PFSK-1 (cell line): ENCODE results near the gene DGKB.

ENCODE experiments used
- FOXP2 ChIP-seq: optimal IDR thresholded peaks from 2 replicates; pipeline ENCODE3; 2011; ENCODE audit warnings: borderline replicate concordance, control low read depth, inconsistent platforms; ENCODE audit not compliant: insufficient read depth; ENCODE audit errors: extremely low read length, extremely low read depth
- POLR2AphosphoS5 ChIP-seq: IDR thresholded peaks from 2 replicates; pipeline ENCODE4 v1.6.1; 2012; ENCODE audit warnings: low read depth, mild to moderate bottlenecking, control low read depth, low read length, moderate library complexity
- REST ChIP-seq, 2 experiments: IDR thresholded peaks; 2 replicates each; pipeline versions ENCODE4 v1.6.1 to v1.8.0; 2011 to 2012; ENCODE audit warnings: low read depth in 2 of 2, low read length in 2 of 2, control low read depth in 1 of 2, inconsistent platforms in 1 of 2, mild to moderate bottlenecking in 1 of 2, moderate library complexity in 1 of 2; ENCODE audit not compliant: insufficient read depth in 1 of 2
- SIN3A ChIP-seq: IDR thresholded peaks from 2 replicates; pipeline ENCODE4 v1.6.1; 2012; ENCODE audit warnings: mild to moderate bottlenecking, low read length, moderate library complexity, borderline replicate concordance; ENCODE audit not compliant: insufficient read depth
- TAF1 ChIP-seq: IDR thresholded peaks from 2 replicates; pipeline ENCODE4 v1.6.1; 2012; ENCODE audit warnings: low read length, control low read depth, borderline replicate concordance; ENCODE audit not compliant: insufficient read depth

DGKB gene

GRCh38 chr7:14576578-14576977 is 326.0 kb downstream of the DGKB start:
- TF ChIP-seq POLR2AphosphoS5 (no peak), REST (IDR thresholded peaks at IDR 0.05; ENCODE audit: insufficient read depth in 1 of 2, low read depth in 2 of 2, low read length in 2 of 2) (no peak), SIN3A (no peak), FOXP2 (no peak)

GRCh38 chr7:14570750-14571607 is 331.6 kb downstream of the DGKB start:
- TF ChIP-seq SIN3A: no peak
- no peak for TF ChIP-seq TAF1
- TF ChIP-seq REST (IDR thresholded peaks at IDR 0.05; ENCODE audit: insufficient read depth in 1 of 2, low read depth in 2 of 2, low read length in 2 of 2): no peak
- TF ChIP-seq FOXP2: no peak
- TF ChIP-seq POLR2AphosphoS5: no peak

GRCh38 chr7:14552060-14552459 is 350.5 kb downstream of the DGKB start:
- TF ChIP-seq FOXP2 (no peak), SIN3A (no peak), TAF1 (no peak), POLR2AphosphoS5 (no peak), REST (IDR thresholded peaks at IDR 0.05; ENCODE audit: insufficient read depth in 1 of 2, low read depth in 2 of 2, low read length in 2 of 2) (no peak)

- TF ChIP-seq FOXP2 (no peak), POLR2AphosphoS5 (no peak), TAF1 (no peak), REST (IDR thresholded peaks at IDR 0.05; ENCODE audit: insufficient read depth in 1 of 2, low read depth in 2 of 2, low read length in 2 of 2) (no peak), SIN3A (no peak)
These were observed 351.2 kb downstream of the DGKB start for GRCh38 chr7:14551310-14551709.
